Daoy (cell line): ENCODE results near the gene GOLGA8K. TPM values are rescaled to one million over a fixed set of nuclear protein-coding genes. Genes with fewer than 3 reads are reported as not detected.
"Not testable (repeated sequence)": the region's sequence is repeated elsewhere in the genome, so short reads cannot be mapped to it uniquely, and the experiment has no call there.

ENCODE experiments used
- DNase-seq: peaks from one replicate; pipeline ENCODE4 v3.0.0-alpha.2; 2015; ENCODE audit warnings: low read depth
- total RNA-seq: library from RNA; depleted of rRNA; stranded (reverse); fragments of >200 nt; shearing (Covaris generic); gene quantifications from 2 replicates; pipeline ENCODE4 v1.2.3, GENCODE V29; 2014; rRNA removed

GOLGA8K gene, protein sequence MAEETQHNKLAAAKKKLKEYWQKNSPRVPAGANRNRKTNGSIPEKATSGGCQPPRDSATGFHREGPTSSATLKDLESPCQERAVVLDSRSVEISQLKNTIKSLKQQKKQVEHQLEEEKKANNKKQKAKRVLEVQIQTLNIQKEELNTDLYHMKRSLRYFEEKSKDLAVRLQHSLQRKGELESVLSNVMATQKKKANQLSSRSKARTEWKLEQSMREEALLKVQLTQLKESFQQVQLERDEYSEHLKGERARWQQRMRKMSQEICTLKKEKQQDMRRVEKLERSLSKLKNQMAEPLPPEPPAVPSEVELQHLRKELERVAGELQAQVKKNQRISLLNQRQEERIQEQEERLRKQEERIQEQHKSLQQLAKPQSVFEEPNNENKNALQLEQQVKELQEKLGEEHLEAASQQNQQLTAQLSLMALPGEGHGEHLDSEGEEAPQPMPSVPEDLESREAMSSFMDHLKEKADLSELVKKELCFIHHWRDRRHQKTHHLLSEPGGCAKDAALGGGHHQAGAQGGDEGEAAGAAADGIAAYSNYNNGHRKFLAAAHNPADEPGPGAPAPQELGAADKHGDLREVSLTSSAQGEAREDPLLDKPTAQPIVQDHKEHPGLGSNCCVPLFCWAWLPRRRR
- 0.51 TPM in 1 of 2 replicates, not detected in the other for total RNA-seq

- not testable (repeated sequence) for DNase-seq
Measured at GRCh38 chr15:32403192-32403591, at the start of gene GOLGA8K. GOLGA8K (minus strand) TSS chr15:32403292; CDS start chr15:32403194, 98 bp downstream.

GRCh38 chr15:32440445-32440977 is 37.4 kb upstream of the GOLGA8K start:
- DNase-seq = not testable (repeated sequence)

DNA sequence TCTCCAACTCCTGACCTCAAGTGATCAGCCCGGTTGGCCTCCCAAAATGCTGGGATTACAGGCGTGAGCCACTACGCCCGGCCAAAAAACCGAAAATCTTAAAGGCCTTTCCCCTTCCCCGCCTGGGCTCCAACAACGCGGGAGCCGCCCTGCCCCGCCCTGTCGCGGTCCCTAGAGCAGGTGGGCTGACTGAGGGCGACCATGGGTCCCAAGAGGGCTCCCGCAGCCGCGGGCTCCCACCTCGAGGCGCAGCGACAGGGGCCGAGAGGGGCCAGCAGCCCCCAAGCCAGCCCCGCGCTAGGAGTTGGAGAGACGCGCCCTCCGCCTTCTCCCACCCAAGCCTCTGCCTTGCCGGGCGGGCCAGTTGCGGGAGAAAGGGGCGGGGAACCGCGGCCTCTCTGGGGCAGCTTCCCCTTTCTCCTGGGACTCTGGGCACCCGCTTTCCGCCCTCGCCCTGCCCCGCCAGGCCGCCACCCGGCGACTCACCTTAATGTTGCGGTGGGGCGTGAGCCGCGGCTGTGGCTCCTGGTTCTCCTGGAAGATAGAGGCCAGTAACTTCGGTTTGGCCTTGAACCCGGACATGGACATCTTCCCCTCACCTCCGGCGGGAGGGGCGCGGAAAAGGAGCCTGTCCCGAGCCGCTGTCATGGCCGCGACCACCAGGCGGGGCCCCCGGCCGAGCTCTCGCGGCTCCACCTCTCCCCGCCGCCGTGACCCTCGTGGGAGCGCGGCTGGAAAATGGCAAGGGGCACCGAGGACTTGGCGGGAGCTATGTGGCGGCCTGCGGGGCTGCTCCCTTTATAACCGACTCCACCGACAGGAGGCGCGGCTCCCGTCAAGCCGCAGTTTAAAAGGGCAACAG is 31.2 kb upstream of the GOLGA8K start:
- not testable (repeated sequence) for DNase-seq

- DNase-seq = not testable (repeated sequence)
Measured at GRCh38 chr15:32427635-32428034, 24.5 kb upstream of the GOLGA8K start.

DNA sequence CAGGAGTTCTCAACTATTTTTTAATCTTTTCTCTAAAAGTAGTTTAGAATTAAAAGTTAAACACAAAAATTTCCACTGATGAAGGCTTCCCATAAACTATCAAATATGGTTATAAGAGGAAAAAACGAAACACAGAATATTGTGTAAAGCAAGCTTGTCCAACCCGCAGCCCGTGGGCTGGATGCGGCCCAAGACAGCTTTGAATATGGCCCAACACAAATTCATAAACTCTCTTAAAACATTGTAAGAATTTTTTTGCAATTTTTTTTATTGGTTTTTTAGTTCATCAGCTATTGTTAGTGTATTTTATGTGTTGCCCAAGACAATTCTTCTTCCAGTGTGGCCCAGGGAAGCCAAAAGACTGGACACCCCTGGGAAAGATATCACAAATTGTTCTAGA is 23.4 kb upstream of the GOLGA8K start:
- DNase-seq = not testable (repeated sequence)

DNA sequence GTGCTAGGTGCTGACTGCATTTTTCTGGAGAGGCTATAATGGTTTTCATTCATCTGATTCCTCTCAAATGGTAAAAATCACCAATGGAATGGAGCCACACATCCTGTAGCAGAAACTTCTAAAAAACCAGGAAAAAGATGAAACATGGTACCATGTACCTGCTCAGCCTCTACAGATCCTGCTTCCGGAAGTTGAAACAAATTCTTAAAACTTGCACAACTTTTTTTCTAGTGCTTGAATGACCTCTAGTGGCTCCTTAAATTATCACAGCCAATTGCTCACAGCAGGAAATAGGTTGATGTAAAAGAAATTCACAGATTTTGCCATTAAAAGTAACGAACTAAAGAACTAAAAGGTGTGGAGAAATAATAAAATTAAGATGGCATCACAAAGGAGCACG is 4.8 kb upstream of the GOLGA8K start:
- not testable (repeated sequence) for DNase-seq

DNA sequence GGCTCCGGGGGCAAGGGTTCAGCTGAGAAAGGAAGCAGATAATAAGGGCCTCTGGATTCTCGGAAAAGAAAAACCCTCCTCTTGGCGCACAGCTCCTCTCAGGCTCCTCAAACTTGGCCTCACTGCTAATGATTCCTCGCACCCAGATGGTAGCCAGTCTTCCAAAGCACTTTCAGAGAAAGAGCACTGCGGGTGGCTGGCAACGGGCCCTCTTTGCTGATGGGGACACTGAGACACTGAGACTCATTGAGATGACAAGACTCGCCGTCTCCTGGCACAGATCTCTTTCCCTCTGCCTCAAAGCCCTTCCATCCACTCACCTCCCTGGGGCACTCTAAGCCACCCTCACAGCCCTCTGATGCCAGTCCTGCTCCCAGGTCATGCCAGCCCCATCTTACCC is 6.6 kb downstream of the GOLGA8K start:
- DNase-seq = not testable (repeated sequence)

- DNase-seq = not testable (repeated sequence)
Measured at GRCh38 chr15:32394745-32395144, 8.3 kb downstream of the GOLGA8K start.

GRCh38 chr15:32388050-32388648 is 14.9 kb downstream of the GOLGA8K start:
- not testable (repeated sequence) for DNase-seq

DNA sequence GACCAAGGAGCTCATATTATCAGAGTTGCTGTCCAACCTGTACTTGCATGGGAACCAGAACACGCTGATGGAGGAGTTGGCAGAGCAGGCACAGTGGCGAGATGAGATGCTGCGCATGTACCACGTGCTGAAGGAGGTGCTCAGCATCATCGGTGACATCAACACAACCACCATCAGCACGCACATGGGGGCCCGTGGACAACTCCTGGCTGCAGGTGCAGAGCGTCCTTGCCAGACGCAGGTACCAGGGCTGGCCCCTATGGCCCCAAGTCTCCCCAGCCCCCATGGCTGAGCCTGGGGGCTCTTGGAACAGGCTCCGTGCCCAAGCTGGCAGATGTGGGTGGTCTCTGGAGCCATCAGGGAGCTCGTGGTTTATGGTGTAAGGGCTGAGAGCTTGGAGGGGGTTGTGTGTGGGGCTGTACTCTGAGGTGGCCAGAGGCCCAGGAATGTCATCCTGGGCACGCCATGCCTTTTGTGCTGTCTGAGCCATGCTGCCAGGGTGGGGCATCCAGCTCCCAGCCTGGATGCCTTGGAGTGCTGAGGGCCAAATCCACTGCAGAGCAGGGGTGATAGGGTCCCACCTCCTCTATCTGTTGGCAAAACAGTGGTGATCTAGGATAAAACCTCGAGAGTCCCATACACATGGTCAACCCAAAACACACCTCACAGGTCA is 17.1 kb downstream of the GOLGA8K start:
- DNase-seq = not testable (repeated sequence)

GRCh38 chr15:32374185-32374584 is 28.9 kb downstream of the GOLGA8K start:
- DNase-seq = not testable (repeated sequence)

DNA sequence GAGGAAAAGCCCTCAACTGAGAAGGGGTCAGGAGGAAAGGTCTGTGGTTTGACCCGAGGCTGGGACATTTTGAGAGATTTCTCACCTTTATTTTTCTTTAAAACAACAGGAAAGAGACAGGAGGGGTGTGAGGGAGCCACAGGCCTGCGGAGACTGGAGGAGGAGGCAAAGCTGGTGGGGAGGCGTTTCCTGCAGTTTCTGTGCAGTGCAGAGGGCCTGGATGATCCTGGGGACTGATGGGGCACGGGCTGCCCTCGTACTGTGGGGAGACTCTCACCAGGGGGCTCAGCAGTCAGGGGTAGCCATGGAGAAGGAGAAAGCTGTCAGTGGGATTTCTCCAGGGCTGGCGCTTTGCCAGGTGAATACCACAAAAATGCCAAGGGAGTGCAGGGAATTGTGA is 29.4 kb downstream of the GOLGA8K start:
- not testable (repeated sequence) for DNase-seq

DNA sequence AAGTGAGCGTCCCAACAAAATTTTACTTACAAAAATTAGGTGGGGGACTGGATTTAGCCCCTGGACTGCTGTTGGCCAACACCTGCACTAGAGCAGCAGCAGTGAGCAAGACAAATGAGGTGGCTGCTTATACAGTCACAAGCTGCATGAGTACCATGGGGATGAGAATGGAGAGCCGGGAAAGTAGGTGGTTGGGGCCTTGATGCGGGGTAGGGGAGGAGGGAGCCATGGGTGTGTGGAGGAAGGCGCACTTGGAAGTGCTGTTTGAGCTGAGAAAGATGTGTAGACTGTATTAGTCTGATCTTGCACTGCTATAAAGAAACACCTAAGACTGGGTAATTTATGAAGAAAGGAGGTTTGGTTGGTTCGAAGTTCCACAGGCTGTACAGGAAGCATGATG is 31.0 kb downstream of the GOLGA8K start:
- not testable (repeated sequence) for DNase-seq

GRCh38 chr15:32370526-32370925 is 32.6 kb downstream of the GOLGA8K start:
- DNase-seq = not testable (repeated sequence)

DNA sequence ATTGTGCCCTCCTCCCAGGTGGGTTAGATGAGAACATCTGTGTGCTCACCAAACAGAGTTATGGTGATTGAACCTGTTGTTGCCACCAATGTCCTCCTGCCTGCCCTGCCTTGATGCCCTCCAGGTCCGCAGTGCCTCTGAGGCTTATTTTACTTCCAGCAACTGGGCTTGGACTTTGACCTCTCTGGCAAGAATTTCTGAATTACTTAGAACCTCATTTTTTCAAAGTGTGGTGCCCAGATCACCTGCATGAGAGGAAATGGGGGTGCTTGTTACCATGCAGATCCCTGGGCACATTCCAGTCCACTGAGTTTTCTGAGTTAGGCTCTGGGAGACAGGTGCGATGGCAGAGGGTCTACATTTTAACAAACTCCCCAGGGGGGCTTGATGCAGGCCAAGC is 33.0 kb downstream of the GOLGA8K start:
- not testable (repeated sequence) for DNase-seq

DNA sequence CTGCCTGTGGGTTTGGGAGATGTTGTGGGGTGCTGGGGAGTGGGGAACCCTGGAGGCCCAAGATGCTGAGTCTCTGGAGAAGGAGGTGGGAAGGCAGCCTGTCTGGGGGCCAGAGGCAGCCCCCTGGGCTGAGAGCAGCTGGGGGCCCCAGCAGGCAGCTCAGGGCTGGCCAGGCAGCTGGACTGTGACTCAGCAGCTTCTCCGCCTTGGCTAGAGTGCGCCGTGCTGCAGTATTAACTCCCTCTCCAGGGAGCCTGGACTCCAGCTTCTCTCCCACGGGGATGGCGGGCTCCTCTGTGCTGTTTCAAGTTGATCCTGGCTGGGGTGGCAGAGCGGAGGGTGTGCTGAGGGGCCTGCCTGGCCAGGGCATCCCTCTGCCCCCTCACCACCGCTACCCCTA is 36.6 kb downstream of the GOLGA8K start:
- not testable (repeated sequence) for DNase-seq

GRCh38 chr15:32365955-32366354 is 37.1 kb downstream of the GOLGA8K start:
- not testable (repeated sequence) for DNase-seq

GRCh38 chr15:32364944-32365343 is 38.1 kb downstream of the GOLGA8K start:
- DNase-seq = not testable (repeated sequence)

- not testable (repeated sequence) for DNase-seq
Measured at GRCh38 chr15:32363449-32363848, 39.6 kb downstream of the GOLGA8K start.

DNA sequence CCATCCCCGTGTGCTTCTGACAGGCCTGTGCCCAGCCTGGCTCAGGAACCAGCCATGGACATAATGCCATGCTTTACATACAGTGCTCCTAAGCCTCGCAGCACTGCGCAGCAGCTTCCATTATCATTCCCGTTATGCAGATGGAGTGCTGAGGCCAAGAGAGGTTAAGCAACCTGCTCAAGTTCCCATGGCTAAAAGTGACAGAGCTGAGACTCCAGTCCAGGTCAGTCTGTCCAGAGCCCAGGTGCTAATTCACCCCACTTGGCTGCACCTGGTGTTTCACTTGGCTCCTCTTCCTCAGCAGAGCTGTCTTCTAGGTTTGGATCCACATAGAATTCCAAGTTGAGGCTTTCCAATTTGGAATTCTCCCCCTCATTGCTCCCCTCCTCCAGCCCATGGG is 41.4 kb downstream of the GOLGA8K start:
- not testable (repeated sequence) for DNase-seq

GRCh38 chr15:32358462-32358861 is 44.6 kb downstream of the GOLGA8K start:
- DNase-seq = not testable (repeated sequence)
